Dedifferentiated amniotic fluid mesenchymal stem cell (primary cell): ENCODE data around the gene IRAK1.

Experiments
- DNase-seq: peaks from one replicate; pipeline ENCODE4 v3.0.0-alpha.2; 2016; ENCODE audit errors: extremely low spot score

The IRAK1 gene

DNA sequence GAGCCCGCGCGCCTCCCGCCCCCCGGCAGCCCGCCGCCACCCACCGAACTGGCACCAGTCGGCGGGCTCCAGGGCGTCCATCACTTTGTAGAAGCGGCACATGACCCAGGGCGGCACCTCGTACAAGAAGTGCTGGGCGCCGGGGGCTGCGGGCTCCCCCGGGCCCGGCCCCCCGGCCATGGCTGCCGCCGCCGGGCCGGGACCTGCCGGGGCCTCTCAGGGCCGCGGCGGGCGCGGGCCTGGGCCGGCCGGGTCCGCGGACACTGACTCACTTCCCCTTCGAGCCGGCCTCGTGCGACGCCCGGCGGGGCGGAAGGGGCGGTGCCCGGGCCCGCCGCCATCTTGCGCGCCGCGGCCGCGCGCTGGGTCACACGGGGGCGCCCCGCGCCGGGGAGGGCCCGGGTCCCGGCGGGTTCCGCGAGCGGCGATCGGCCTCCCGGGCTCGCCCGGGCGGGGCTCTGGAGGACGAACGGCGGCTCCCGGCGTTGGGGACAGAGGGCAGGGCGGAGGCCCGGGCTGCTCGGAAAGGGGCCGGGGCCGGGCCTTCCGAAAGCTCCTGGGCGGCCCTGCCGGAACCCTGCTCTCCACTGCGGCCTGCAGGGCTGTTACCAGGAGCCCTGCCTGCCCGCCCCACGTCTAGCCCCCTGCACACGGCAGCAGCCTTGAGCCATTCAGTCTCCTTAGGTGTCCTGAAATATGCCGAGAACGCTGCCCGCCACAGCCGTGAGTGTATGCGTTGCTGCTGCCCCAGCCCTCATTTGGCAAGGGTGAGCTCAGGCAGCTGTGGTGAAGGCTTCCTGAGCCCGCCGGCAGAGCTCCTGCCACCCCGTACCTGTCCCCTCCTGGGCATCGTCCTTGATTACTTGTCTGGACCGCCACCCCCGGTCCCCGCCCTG, at the start of gene IRAK1:
Gene IRAK1 (minus strand): TSS at position 270 of the 896 bp plus-strand sequence. CDS start 90 bp downstream, at position 180.
- peak; percentile 30 for DNase-seq

DNA sequence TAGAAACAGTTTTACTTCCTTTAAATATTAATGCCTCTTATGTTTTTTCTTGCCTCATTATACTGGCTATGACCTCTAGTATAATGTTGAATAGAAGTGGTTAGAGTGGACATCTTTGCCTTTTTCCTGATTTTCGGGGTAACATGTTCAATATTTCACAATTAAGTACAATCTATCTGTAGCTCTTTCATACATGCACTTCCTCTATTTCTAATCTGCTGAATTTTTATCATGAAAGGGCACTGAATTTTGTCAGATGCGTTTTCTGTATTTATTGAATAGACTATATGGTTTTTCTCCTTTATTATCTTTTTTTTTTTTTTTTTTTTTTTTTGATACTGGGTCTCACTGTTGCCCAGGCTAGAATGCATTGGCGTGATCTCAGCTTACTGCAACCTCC, 48.9 kb upstream of the IRAK1 start:
- DNase-seq: no peak

GRCh38 chrX:154064637-154065435, 45.1 kb upstream of the IRAK1 start:
- no peak for DNase-seq

DNA sequence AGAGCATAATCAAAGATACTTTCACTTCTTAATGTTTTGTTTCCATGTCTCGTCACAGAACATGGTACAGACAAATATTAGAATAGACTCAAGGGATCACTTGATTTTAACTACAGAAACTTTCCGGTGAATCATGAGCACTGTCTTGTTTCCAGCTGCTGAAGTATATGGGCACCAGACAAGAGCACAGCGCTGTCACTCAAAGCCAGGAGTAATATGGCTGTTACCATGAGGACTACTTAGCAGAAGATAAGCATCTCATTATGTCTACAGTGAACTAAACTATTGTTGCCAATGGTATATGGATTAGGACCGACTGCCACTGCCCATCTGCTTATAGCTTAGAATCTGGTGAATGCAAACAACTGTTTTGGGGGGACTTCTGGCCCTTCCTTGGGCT, 43.5 kb upstream of the IRAK1 start:
- no peak for DNase-seq

DNA sequence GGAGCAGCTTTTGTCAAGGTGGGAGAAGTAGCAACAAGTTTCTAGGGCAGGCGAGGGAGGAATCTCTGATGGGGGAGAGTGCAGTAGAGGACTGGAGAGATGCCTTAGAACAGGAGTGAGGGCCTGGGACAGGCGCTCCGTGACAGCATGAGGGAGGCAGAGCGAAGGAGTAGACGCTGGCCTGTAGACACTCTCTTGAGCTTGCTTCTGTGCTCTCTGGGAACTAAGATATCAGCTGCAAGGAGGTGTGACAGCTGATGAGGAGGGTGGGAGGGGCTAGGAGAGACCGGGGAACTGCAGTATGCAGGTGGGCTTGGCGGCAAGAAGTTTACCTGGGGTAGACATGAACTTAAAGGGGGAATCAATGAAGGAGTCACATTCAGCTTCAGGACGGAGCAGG, 42.1 kb upstream of the IRAK1 start:
- no peak for DNase-seq

- DNase-seq: no peak
These were observed 40.1 kb upstream of the IRAK1 start for GRCh38 chrX:154059729-154060245.

GRCh38 chrX:154059231-154059630, 39.5 kb upstream of the IRAK1 start:
- DNase-seq: no peak

GRCh38 chrX:154058214-154058997, 38.7 kb upstream of the IRAK1 start:
- no peak for DNase-seq

DNA sequence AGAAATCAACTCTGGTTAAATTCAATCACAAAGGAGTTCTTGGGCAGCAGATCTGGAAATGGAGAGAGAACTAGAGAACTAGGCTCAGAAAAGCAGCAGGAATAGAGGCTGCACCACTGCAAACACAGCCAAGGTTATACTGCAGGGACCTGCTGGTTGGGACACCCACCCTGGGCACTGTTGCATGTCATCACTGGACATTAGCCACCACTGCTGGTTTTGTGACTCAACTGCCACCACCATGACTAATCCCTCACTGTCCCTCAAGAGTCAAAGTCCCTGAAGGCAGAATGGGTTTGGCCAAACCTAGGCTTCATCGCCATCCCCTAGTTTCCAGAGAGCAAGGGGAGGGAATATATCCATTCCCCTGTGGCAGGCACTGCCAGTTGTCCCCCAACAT, 38.1 kb upstream of the IRAK1 start:
- DNase-seq: no peak

GRCh38 chrX:154056770-154057241, 37.1 kb upstream of the IRAK1 start:
- DNase-seq: no peak

DNA sequence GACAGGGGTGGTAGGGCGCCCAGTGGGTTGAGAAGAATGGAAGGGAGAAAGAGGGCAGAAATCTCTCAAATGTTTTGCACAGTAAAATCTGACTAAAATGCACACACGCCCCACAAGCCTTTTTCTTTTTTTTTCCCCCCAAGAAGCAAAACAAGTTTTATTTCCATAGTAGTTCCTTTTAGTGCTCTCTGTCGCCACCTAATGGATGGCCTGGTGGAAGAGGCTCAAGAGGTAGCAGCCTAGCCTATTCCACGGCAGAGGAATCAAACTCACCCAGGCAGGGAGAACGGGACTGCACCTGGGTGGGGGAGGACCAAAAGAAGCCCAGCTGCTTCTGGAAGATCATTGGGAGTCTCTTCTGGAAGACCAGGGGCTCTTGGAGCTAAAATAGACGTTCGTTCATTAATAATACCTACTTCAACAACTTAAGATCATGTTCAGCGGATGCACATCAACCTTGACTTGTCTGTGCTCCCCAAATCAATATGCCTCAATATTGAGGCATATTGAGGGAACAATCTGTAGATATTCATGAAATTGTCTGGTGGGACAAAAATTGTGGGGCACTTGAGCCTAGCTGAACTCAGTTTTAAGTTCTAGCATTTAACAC, 31.6 kb upstream of the IRAK1 start:
- DNase-seq: peak; percentile 53

GRCh38 chrX:154050113-154050495, 30.4 kb upstream of the IRAK1 start:
- DNase-seq: no peak

- DNase-seq: no peak
These were observed 29.8 kb upstream of the IRAK1 start for GRCh38 chrX:154049209-154050112.

DNA sequence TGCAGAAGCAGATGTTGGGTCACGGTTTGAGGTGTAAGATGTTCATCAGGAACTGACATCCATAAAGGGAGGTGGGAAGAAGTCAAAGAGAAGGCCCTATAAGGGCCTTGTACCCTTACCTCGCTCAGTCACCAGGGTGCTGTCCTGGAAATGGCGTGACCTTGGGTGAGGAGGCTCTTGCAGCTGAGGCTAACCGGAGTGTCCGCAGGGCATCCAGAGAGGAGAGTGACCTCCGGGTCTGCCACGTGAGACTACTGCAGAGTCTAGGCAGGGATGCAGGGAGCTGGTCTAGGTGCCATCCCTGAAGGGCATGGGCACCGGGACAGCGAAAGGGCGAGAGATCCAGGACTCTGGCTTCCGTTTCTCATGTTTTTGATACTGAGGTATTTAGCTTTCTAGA, 28.7 kb upstream of the IRAK1 start:
- no peak for DNase-seq

- no peak for DNase-seq
These were observed 27.4 kb upstream of the IRAK1 start for GRCh38 chrX:154046940-154047610.

DNA sequence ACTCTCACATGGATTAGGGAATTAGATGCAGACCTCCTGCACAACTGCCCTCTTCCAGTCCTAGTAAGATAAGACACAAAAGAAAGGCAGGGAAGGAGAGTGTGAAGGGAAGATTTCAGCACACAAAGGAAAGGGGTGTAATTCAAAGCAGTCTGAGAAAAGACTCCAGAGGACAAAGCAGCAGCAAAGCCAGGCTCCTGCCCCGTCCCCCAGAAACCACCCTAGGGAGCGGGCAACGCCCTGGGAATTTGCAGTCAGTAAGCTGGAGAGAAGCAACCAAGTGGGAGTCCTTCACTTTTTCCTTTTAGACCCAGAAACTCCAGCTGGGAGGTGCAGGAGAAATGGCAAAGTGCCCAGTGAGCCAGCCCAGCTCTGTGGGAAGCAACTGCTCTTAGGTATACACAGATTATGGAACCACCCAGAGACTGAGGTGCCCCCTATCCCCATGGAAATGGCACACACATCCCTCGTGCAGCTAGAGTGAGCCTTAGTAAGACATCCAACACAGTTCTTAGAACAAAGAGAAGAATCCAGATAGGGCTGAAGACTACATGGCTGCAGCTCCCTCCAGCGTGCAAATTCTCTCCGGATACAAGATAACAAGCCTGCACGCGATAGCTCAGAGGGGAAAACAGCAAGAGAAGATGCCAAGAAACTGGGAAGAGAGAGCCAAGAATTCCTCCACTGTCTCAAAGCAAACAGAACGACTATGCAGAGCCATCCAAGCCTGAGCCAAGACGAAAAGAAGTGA, 26.5 kb upstream of the IRAK1 start:
- DNase-seq: peak; percentile 69

DNA sequence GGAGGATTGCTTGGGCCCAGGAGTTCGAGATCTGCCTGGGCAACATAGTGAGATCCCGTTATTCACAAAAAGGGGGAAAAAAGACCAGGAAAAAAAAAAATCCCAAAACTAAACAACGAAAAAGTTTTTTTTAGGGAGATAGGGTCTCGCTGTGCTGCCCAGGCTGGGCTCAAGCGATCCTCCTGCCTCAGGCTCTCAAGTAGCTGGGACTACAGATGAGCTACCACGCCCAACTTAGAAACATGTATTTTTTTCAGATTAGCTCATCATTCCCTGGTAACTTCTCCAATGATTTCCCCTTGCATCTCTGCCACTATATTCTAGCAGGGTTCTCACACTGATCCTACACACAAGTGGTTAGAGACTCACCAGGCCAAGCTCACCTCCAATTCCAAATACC, 24.4 kb upstream of the IRAK1 start:
- DNase-seq: no peak

- no peak for DNase-seq
These were observed 23.5 kb upstream of the IRAK1 start for GRCh38 chrX:154043003-154043763.
